Testis (tissue), 3 donors: ENCODE results near the gene EFNB2. TPM values are rescaled to one million over a fixed set of nuclear protein-coding genes. Genes with fewer than 3 reads are reported as not detected.

Experiments used
- DNase-seq: peaks from one replicate; pipeline ENCODE4 v3.0.0-alpha.2; 2019
- H3K27ac ChIP-seq, 2 donors: fragments of 200-600 bp; sonication (generic); one replicate each; pipeline ENCODE4 v1.5.1; 2019
- H3K27me3 ChIP-seq: fragments of 200-600 bp; sonication (generic); one replicate; pipeline ENCODE4 v1.5.1; 2019
- H3K36me3 ChIP-seq: fragments of 200-600 bp; sonication (generic); one replicate; pipeline ENCODE4 v1.5.1; 2017; ENCODE audit warnings: low read depth; ENCODE audit errors: missing control alignments
- H3K4me1 ChIP-seq: fragments of 200-600 bp; sonication (generic); one replicate; pipeline ENCODE4 v1.5.1; 2019
- H3K4me3 ChIP-seq, 2 donors: fragments of 200-600 bp; sonication (generic); one replicate each; pipeline ENCODE4 v1.5.1; 2017 to 2019
- H3K9me3 ChIP-seq: fragments of 200-600 bp; sonication (generic); one replicate; pipeline ENCODE4 v1.5.1; 2017
- CTCF ChIP-seq, 3 experiments: fragments of 450-650 bp in 2 of 3; fragments of 200-600 bp in 1 of 3; sonication (generic) in 1 of 3; IDR thresholded peaks; one replicate each; pipeline ENCODE4 v1.5.1; 2016 to 2019; ENCODE audit warnings: antibody characterized with exemption in 3 of 3, mild to moderate bottlenecking in 2 of 3, moderate library complexity in 1 of 3
- POLR2A ChIP-seq: fragments of 450-650 bp; IDR thresholded peaks from one replicate; pipeline ENCODE4 v1.6.1; 2017; ENCODE audit warnings: antibody characterized with exemption, mild to moderate bottlenecking, moderate library complexity
- WGBS, 2 donors: methylation state at CpG; one replicate each; pipeline ENCODE4 v1.1.5; 2018; 5-methylcytosine and 5-hydroxymethylcytosine counted together
- intact Hi-C: fragments of 100-400 bp; cut with DNase I; formaldehyde crosslinking; loops from one replicate; pipeline ENCODE4 v1.15.1; 2023; ENCODE audit warnings: low total_unique reads
- polyA plus RNA-seq: library from polyadenylated mRNA; stranded (reverse); fragments of 350-450 nt; fragmentation: Illumina TruSeq; extraction: RNeasy Lipid Tissue Mini Kit (QIAGEN cat#74804); gene quantifications from one replicate; pipeline ENCODE4 v1.2.3, GENCODE V29; 2014; ENCODE audit warnings: low read depth, low replicate concordance; ENCODE audit not compliant: insufficient read depth
- total RNA-seq, 2 donors: library from RNA; depleted of rRNA; stranded (reverse); fragments of >200 nt; gene quantifications; one replicate each; pipeline ENCODE4 v1.2.3, GENCODE V29; 2016

Gene EFNB2
- total and polyA plus RNA-seq, 3 donors from 2014 or later, result 17.4 to 37.7 (median 24.7) TPM

GRCh38 chr13:106530171-106530851, 5.2 kb downstream of the EFNB2 start:
- Histone ChIP-seq H3K27me3 (no peaks in the 10 kb centered on the region), H3K4me1 (peaks cover 4% of the 10 kb centered on the region), H3K9me3 (no peaks in the 10 kb centered on the region), H3K4me3 (no peak overlapping the region), H3K27ac (no peak overlapping the region), H3K36me3 (no peaks in the 10 kb centered on the region)
- no peak for DNase-seq
- intact Hi-C loops, result no loop called here
- no peak for TF ChIP-seq POLR2A
- TF ChIP-seq CTCF (IDR thresholded peaks at IDR 0.05), result no peak
- 86 to 89% methylated on average over 11 of the region's 11 CpGs for WGBS, 2 donors

- Histone ChIP-seq H3K27me3 (no peaks in the 10 kb centered on the region), H3K4me3 (no peak overlapping the region), H3K36me3 (no peaks in the 10 kb centered on the region), H3K4me1 (peaks cover 4% of the 10 kb centered on the region), H3K27ac (no peak overlapping the region), H3K9me3 (no peaks in the 10 kb centered on the region)
- WGBS, 2 donors, result 83 to 90% methylated on average over 8 of the region's 8 CpGs
- intact Hi-C loops, result no loop called here
- DNase-seq, result no peak
- TF ChIP-seq POLR2A (no peak), CTCF (IDR thresholded peaks at IDR 0.05) (no peak)
Observed at GRCh38 chr13:106529415-106530170, 5.9 kb downstream of the EFNB2 start.

GRCh38 chr13:106528718-106529414, 6.6 kb downstream of the EFNB2 start:
- no peak overlapping the region for H3K27ac ChIP-seq
- no peaks in the 10 kb centered on the region for H3K9me3 ChIP-seq
- H3K36me3 ChIP-seq, result no peaks in the 10 kb centered on the region
- no peak for DNase-seq
- intact Hi-C loops, result no loop called here
- no peak overlapping the region for H3K4me3 ChIP-seq
- no peaks in the 10 kb centered on the region for H3K27me3 ChIP-seq
- WGBS, 2 donors, result 82 to 87% methylated on average over 7 of the region's 7 CpGs
- H3K4me1 ChIP-seq, result peaks cover 4% of the 10 kb centered on the region
- TF ChIP-seq CTCF (IDR thresholded peaks at IDR 0.05) (no peak), POLR2A (no peak)

- no peak for TF ChIP-seq POLR2A
- TF ChIP-seq CTCF (IDR thresholded peaks at IDR 0.05), result no peak
- H3K27ac ChIP-seq, result no peak overlapping the region
- H3K36me3 ChIP-seq, result no peaks in the 10 kb centered on the region
- no peaks in the 10 kb centered on the region for H3K9me3 ChIP-seq
- no peak for DNase-seq
- no peaks in the 10 kb centered on the region for H3K27me3 ChIP-seq
- intact Hi-C loops, result no loop called here
- no peak overlapping the region for H3K4me3 ChIP-seq
- H3K4me1 ChIP-seq, result peaks cover 4% of the 10 kb centered on the region
- 71 to 80% methylated on average over 2 of the region's 2 CpGs for WGBS, 2 donors
Observed at GRCh38 chr13:106527826-106528225, 7.6 kb downstream of the EFNB2 start.
